ENCODE measurements around the gene CD300H.

DNA sequence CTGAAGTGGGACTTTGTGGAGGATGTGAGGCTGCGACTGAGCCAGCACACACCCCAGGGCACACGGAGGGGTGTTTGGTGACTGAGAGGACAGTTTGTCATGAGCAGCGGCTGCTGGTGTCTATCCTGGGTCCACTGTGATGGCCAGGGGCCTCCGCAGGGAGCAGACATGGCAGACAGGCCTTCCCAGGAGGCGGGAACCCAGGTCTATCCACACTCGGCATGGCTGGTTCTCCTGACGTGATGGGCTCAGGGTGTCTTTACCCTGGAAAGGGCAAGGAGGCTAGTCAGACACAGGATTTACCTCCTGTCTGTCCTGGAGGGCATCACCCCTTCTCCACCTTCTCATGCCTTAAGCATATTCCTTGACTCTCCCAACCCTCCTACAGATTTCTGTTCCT, 20.7 kb downstream of the CD300H start:
- TF ChIP-seq POLR2A (IDR thresholded peaks at IDR 0.05) = no peak
- TF ChIP-seq, protein P1, sequence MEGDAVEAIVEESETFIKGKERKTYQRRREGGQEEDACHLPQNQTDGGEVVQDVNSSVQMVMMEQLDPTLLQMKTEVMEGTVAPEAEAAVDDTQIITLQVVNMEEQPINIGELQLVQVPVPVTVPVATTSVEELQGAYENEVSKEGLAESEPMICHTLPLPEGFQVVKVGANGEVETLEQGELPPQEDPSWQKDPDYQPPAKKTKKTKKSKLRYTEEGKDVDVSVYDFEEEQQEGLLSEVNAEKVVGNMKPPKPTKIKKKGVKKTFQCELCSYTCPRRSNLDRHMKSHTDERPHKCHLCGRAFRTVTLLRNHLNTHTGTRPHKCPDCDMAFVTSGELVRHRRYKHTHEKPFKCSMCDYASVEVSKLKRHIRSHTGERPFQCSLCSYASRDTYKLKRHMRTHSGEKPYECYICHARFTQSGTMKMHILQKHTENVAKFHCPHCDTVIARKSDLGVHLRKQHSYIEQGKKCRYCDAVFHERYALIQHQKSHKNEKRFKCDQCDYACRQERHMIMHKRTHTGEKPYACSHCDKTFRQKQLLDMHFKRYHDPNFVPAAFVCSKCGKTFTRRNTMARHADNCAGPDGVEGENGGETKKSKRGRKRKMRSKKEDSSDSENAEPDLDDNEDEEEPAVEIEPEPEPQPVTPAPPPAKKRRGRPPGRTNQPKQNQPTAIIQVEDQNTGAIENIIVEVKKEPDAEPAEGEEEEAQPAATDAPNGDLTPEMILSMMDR (IDR thresholded peaks at IDR 0.05) = no peak

Data from prostate gland (tissue), 2 donors.